22Rv1 (cell line): Measurements from ENCODE around the gene FANCL.

Experiments
- ZFX ChIP-seq: fragments of 450-650 bp; IDR thresholded peaks from 2 replicates; pipeline ENCODE4 v1.6.1; 2017; ENCODE audit warnings: antibody characterized with exemption, borderline replicate concordance
- TF ChIP-seq, protein P1 (sequence below): fragments of 450-650 bp; IDR thresholded peaks from 2 replicates; pipeline ENCODE4 v1.5.1; 2017; ENCODE audit warnings: mild to moderate bottlenecking

DNA sequence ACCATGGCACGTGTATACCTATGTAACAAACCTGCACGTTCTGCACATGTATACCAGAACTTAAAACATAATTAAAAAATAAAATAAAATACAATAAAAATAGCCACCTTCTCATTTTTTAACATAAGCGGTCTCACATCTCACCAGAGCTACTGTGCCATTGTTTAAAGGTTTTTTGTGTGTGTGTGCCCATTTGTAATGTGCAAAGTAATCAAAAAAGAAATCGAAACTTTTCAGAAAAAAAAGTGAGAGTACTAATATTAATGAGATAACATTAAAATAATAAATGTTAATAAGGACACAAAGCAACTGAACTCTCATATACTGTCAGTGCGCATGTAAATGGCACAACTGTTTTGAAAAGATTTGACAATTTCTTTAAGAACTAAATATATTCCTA, 60.5 kb downstream of the FANCL start:
- TF ChIP-seq, protein P1, sequence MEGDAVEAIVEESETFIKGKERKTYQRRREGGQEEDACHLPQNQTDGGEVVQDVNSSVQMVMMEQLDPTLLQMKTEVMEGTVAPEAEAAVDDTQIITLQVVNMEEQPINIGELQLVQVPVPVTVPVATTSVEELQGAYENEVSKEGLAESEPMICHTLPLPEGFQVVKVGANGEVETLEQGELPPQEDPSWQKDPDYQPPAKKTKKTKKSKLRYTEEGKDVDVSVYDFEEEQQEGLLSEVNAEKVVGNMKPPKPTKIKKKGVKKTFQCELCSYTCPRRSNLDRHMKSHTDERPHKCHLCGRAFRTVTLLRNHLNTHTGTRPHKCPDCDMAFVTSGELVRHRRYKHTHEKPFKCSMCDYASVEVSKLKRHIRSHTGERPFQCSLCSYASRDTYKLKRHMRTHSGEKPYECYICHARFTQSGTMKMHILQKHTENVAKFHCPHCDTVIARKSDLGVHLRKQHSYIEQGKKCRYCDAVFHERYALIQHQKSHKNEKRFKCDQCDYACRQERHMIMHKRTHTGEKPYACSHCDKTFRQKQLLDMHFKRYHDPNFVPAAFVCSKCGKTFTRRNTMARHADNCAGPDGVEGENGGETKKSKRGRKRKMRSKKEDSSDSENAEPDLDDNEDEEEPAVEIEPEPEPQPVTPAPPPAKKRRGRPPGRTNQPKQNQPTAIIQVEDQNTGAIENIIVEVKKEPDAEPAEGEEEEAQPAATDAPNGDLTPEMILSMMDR = no peak
- no peak for TF ChIP-seq ZFX
